ENCODE measurements around the gene ABCF3.
A peak's percentile ranks its signal among the peaks of the same experiment; 100 is the strongest.

Gene ABCF3

DNA sequence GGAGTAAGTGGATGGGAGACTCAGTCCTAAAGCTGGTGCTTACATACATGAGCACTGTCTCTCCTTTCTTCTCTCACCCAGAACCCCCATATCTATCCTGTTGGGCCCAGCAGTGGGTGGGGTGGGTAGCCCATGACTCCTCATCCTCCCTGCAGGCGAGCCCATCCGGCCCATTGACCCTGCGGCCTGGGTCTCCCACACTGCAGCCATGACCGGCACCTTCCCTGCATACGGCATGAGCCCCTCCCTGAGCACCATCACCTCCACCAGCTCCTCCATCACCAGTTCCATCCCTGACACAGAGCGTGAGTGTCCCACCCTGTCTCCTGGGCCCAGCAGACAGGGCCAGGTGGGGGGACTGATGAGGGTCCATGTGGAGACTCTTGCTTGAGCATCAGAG is 19.3 kb upstream of the ABCF3 start:
- Histone ChIP-seq H3K36me3 (ENCODE audit: control insufficient read depth in 5 of 5, insufficient read depth in 5 of 5, low read length in 5 of 5) (peaks cover 6 to 88% (median 80%) of the 10 kb centered on the region in 5 donors), H3K27ac (ENCODE audit: low read depth, low read length) (no peak overlapping the region), H3K4me3 (ENCODE audit: low read depth in 1 of 5, low read length in 5 of 5) (no peak overlapping the region), H3K9ac (ENCODE audit: low read length in 5 of 5) (no peak overlapping the region), H3K9me3 (ENCODE audit: control insufficient read depth in 5 of 5, low read length in 5 of 5) (no peaks in the 10 kb centered on the region), H3K4me1 (ENCODE audit: control insufficient read depth in 5 of 5, insufficient read depth in 5 of 5, low read length in 5 of 5) (peaks cover 0 to 41% (median 22%) of the 10 kb centered on the region in 5 donors), H3K27me3 (ENCODE audit: control insufficient read depth in 5 of 5, insufficient read depth in 4 of 5, low read length in 5 of 5) (no peaks in the 10 kb centered on the region)

DNA sequence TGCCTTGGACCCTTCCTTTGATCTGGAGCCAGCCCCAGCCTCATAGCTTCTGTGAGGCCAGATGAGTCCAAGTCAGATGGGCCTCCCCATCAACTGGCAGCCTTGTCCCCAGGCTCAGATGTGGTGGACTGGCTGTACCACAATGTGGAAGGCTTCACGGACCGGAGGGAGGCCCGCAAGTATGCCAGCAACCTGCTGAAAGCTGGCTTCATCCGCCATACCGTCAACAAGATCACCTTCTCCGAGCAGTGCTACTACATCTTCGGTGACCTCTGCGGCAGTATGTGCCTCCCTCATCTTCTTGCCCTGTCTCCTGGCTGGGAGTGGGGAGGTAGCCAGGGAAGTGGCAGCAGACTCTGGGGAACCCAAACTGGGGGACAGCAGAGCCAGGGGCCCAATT is 18.2 kb upstream of the ABCF3 start:
- peak overlapping the region; percentile 54 for H3K27ac ChIP-seq (ENCODE audit: low read depth, low read length)
- H3K27me3 ChIP-seq (ENCODE audit: control insufficient read depth in 5 of 5, insufficient read depth in 4 of 5, low read length in 5 of 5), result no peaks in the 10 kb centered on the region
- H3K4me3 ChIP-seq (ENCODE audit: low read depth in 1 of 5, low read length in 5 of 5), result no peak overlapping the region
- H3K4me1 ChIP-seq (ENCODE audit: control insufficient read depth in 5 of 5, insufficient read depth in 5 of 5, low read length in 5 of 5), result peaks cover 0 to 41% (median 23%) of the 10 kb centered on the region in 5 donors
- H3K9ac ChIP-seq (ENCODE audit: low read length in 5 of 5), result peak overlapping the region in 1 of 5 donors; percentile 4
- peaks cover 6 to 92% (median 84%) of the 10 kb centered on the region in 5 donors for H3K36me3 ChIP-seq (ENCODE audit: control insufficient read depth in 5 of 5, insufficient read depth in 5 of 5, low read length in 5 of 5)
- H3K9me3 ChIP-seq (ENCODE audit: control insufficient read depth in 5 of 5, low read length in 5 of 5), result no peaks in the 10 kb centered on the region

DNA sequence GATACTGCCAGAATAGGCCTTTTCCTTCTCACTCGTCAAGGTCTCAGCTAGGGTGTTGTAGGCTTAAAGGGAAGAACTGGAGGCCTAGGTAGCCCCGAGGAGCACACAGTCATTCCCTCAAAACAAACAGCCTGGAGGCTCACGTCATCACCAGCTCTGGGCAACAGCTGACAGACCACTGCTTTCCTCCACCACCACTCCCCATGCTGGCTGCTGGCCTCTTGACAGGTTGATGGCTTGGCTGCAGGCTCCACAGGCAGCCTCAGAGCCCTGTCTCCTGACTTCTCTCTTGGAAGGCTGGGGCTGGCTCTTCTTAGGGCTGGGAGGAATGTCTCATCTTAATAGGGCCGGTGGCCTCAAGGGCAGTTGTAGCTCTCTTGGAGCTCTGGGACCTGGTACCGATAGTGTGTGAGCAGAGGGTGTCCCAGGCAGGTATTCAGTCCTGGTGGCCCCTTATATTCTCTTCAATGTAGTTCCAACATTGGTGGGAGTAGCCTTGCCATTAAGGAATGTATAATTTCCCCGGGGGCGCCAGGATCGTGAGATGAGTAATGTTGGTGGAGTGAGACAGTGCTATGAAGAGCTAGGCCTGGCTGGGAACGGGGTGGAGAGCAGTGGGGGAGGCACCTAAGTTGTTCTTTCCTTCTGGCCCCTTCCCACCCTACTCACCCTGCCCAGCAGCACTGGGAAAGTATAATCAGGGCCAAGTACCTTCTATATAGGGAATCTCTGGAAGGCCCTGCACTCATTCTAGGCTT is 17.5 kb upstream of the ABCF3 start:
- Histone ChIP-seq H3K9ac (ENCODE audit: low read length in 5 of 5) (peak overlapping the region in 2 of 5 donors; percentile 1 to 4), H3K4me1 (ENCODE audit: control insufficient read depth in 5 of 5, insufficient read depth in 5 of 5, low read length in 5 of 5) (peaks cover 0 to 43% (median 27%) of the 10 kb centered on the region in 5 donors), H3K9me3 (ENCODE audit: control insufficient read depth in 5 of 5, low read length in 5 of 5) (no peaks in the 10 kb centered on the region), H3K27ac (ENCODE audit: low read depth, low read length) (peak overlapping the region; percentile 54), H3K4me3 (ENCODE audit: low read depth in 1 of 5, low read length in 5 of 5) (no peak overlapping the region), H3K36me3 (ENCODE audit: control insufficient read depth in 5 of 5, insufficient read depth in 5 of 5, low read length in 5 of 5) (peaks cover 6 to 85% (median 77%) of the 10 kb centered on the region in 5 donors), H3K27me3 (ENCODE audit: control insufficient read depth in 5 of 5, insufficient read depth in 4 of 5, low read length in 5 of 5) (no peaks in the 10 kb centered on the region)

- H3K4me1 ChIP-seq (ENCODE audit: control insufficient read depth in 5 of 5, insufficient read depth in 5 of 5, low read length in 5 of 5), result peaks cover 2 to 52% (median 39%) of the 10 kb centered on the region in 5 donors
- no peaks in the 10 kb centered on the region for H3K9me3 ChIP-seq (ENCODE audit: control insufficient read depth in 5 of 5, low read length in 5 of 5)
- no peak overlapping the region for H3K27ac ChIP-seq (ENCODE audit: low read depth, low read length)
- no peak overlapping the region for H3K9ac ChIP-seq (ENCODE audit: low read length in 5 of 5)
- peaks cover 6 to 68% (median 61%) of the 10 kb centered on the region in 5 donors for H3K36me3 ChIP-seq (ENCODE audit: control insufficient read depth in 5 of 5, insufficient read depth in 5 of 5, low read length in 5 of 5)
- H3K27me3 ChIP-seq (ENCODE audit: control insufficient read depth in 5 of 5, insufficient read depth in 4 of 5, low read length in 5 of 5), result no peaks in the 10 kb centered on the region
- H3K4me3 ChIP-seq (ENCODE audit: low read depth in 1 of 5, low read length in 5 of 5), result no peak overlapping the region
Observed at GRCh38 chr3:184169896-184170875, 15.8 kb upstream of the ABCF3 start.

DNA sequence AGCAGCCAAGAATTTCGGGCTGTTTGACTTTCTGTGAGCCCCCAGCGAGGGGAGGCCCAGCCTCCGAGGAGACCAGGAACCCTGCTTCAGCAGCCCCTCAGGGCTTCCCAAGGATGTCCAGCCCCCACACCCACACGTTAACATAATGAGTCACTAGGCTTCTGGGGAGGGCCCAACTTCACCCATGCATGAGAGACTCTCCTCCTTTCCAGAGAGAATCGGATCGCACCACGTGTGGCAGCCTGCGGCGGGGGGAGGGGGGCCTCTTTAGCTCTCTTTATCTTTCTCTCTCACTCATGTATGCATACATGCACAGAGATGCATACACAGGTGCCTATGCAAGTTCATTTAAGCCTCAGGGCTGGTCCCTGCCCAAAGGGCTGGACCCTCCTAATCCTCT is 14.4 kb upstream of the ABCF3 start:
- H3K9ac ChIP-seq (ENCODE audit: low read length in 5 of 5), result no peak overlapping the region

GRCh38 chr3:184172681-184173373 is 13.2 kb upstream of the ABCF3 start:
- no peak overlapping the region for H3K4me3 ChIP-seq (ENCODE audit: low read depth in 1 of 5, low read length in 5 of 5)
- H3K27me3 ChIP-seq (ENCODE audit: control insufficient read depth in 5 of 5, insufficient read depth in 4 of 5, low read length in 5 of 5), result no peaks in the 10 kb centered on the region
- no peak overlapping the region for H3K9ac ChIP-seq (ENCODE audit: low read length in 5 of 5)
- peaks cover 0 to 52% (median 42%) of the 10 kb centered on the region in 5 donors for H3K36me3 ChIP-seq (ENCODE audit: control insufficient read depth in 5 of 5, insufficient read depth in 5 of 5, low read length in 5 of 5)
- H3K4me1 ChIP-seq (ENCODE audit: control insufficient read depth in 5 of 5, insufficient read depth in 5 of 5, low read length in 5 of 5), result peaks cover 14 to 78% (median 66%) of the 10 kb centered on the region in 5 donors
- peak overlapping the region; percentile 74 for H3K27ac ChIP-seq (ENCODE audit: low read depth, low read length)
- no peaks in the 10 kb centered on the region for H3K9me3 ChIP-seq (ENCODE audit: control insufficient read depth in 5 of 5, low read length in 5 of 5)

More for the DNA sequence above, 14.4 kb upstream of the ABCF3 start:
- H3K27me3 ChIP-seq (ENCODE audit: control insufficient read depth in 5 of 5, insufficient read depth in 4 of 5, low read length in 5 of 5), result no peaks in the 10 kb centered on the region
- peaks cover 0 to 55% (median 47%) of the 10 kb centered on the region in 5 donors for H3K36me3 ChIP-seq (ENCODE audit: control insufficient read depth in 5 of 5, insufficient read depth in 5 of 5, low read length in 5 of 5)
- no peak overlapping the region for H3K4me3 ChIP-seq (ENCODE audit: low read depth in 1 of 5, low read length in 5 of 5)
- H3K4me1 ChIP-seq (ENCODE audit: control insufficient read depth in 5 of 5, insufficient read depth in 5 of 5, low read length in 5 of 5), result peaks cover 5 to 65% (median 53%) of the 10 kb centered on the region in 5 donors
- H3K27ac ChIP-seq (ENCODE audit: low read depth, low read length), result peak overlapping the region; percentile 71
- no peaks in the 10 kb centered on the region for H3K9me3 ChIP-seq (ENCODE audit: control insufficient read depth in 5 of 5, low read length in 5 of 5)

GRCh38 chr3:184173374-184173722 is 12.7 kb upstream of the ABCF3 start:
- Histone ChIP-seq H3K4me3 (ENCODE audit: low read depth in 1 of 5, low read length in 5 of 5) (no peak overlapping the region), H3K9me3 (ENCODE audit: control insufficient read depth in 5 of 5, low read length in 5 of 5) (no peaks in the 10 kb centered on the region), H3K4me1 (ENCODE audit: control insufficient read depth in 5 of 5, insufficient read depth in 5 of 5, low read length in 5 of 5) (peaks cover 17 to 83% (median 71%) of the 10 kb centered on the region in 5 donors), H3K27me3 (ENCODE audit: control insufficient read depth in 5 of 5, insufficient read depth in 4 of 5, low read length in 5 of 5) (no peaks in the 10 kb centered on the region), H3K9ac (ENCODE audit: low read length in 5 of 5) (no peak overlapping the region), H3K36me3 (ENCODE audit: control insufficient read depth in 5 of 5, insufficient read depth in 5 of 5, low read length in 5 of 5) (peaks cover under 1 to 52% (median 42%) of the 10 kb centered on the region in 5 donors), H3K27ac (ENCODE audit: low read depth, low read length) (peak overlapping the region; percentile 74)

DNA sequence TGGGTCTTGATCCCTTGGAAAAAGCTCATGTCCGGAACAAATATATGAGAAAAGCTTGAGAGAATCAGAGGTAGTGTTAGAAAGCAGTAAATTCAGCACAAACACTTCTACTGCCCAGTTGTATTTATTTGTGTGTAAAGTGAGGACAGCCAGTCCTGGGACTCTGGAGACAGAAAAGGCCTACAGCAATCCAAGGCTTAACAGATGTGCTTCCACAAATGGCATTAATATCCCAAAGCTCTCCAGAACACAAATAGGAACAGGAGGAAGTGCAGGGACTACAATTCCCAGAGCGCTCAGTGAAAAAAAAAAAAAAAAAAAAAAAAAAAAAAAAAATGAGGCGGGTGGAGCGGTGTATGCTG is 11.7 kb upstream of the ABCF3 start:
- Histone ChIP-seq H3K27me3 (ENCODE audit: control insufficient read depth in 5 of 5, insufficient read depth in 4 of 5, low read length in 5 of 5) (no peaks in the 10 kb centered on the region), H3K9ac (ENCODE audit: low read length in 5 of 5) (no peak overlapping the region), H3K4me3 (ENCODE audit: low read depth in 1 of 5, low read length in 5 of 5) (no peak overlapping the region), H3K4me1 (ENCODE audit: control insufficient read depth in 5 of 5, insufficient read depth in 5 of 5, low read length in 5 of 5) (peaks cover 17 to 80% (median 72%) of the 10 kb centered on the region in 5 donors), H3K27ac (ENCODE audit: low read depth, low read length) (peak overlapping the region; percentile 73), H3K36me3 (ENCODE audit: control insufficient read depth in 5 of 5, insufficient read depth in 5 of 5, low read length in 5 of 5) (peaks cover 2 to 52% (median 46%) of the 10 kb centered on the region in 5 donors), H3K9me3 (ENCODE audit: control insufficient read depth in 5 of 5, low read length in 5 of 5) (no peaks in the 10 kb centered on the region)

GRCh38 chr3:184174646-184175492 is 11.1 kb upstream of the ABCF3 start, which contains the start of gene AP2M1:
Gene AP2M1, plus strand, starts transcription at chr3:184174855. Its CDS starts 2,139 bp downstream, at chr3:184176994.
- H3K27me3 ChIP-seq (ENCODE audit: control insufficient read depth in 5 of 5, insufficient read depth in 4 of 5, low read length in 5 of 5), result no peaks in the 10 kb centered on the region
- H3K27ac ChIP-seq (ENCODE audit: low read depth, low read length), result peak within 1 kb of the TSS; percentile 94
- no peaks in the 10 kb centered on the region for H3K9me3 ChIP-seq (ENCODE audit: control insufficient read depth in 5 of 5, low read length in 5 of 5)
- H3K4me3 ChIP-seq (ENCODE audit: low read depth in 1 of 5, low read length in 5 of 5), result peak within 1 kb of the TSS; percentile 87 to 97 (median 94)
- peaks cover 2 to 52% (median 49%) of the 10 kb centered on the region in 5 donors for H3K36me3 ChIP-seq (ENCODE audit: control insufficient read depth in 5 of 5, insufficient read depth in 5 of 5, low read length in 5 of 5)
- peak within 1 kb of the TSS; percentile 73 to 98 (median 93) for H3K9ac ChIP-seq (ENCODE audit: low read length in 5 of 5)
- H3K4me1 ChIP-seq (ENCODE audit: control insufficient read depth in 5 of 5, insufficient read depth in 5 of 5, low read length in 5 of 5), result peaks cover 17 to 75% (median 72%) of the 10 kb centered on the region in 5 donors

Measured in subcutaneous abdominal adipose tissue (tissue), 5 donors.